Ishikawa (cell line): ENCODE results near the gene LCE1F.

ENCODE experiments used
- CEBPB ChIP-seq: IDR thresholded peaks from 2 replicates; pipeline ENCODE4 v1.6.1; 2012
- CREB1 ChIP-seq: IDR thresholded peaks from 2 replicates; pipeline ENCODE4 v1.6.1; 2012; ENCODE audit warnings: low read depth
- EGR1 ChIP-seq: IDR thresholded peaks from 2 replicates; pipeline ENCODE4 v1.6.1; 2012
- EP300 ChIP-seq: IDR thresholded peaks from 2 replicates; pipeline ENCODE4 v1.6.1; 2012; ENCODE audit warnings: borderline replicate concordance
- FOXM1 ChIP-seq: IDR thresholded peaks from 2 replicates; pipeline ENCODE4 v1.6.1; 2012; ENCODE audit warnings: low read depth, borderline replicate concordance
- NFIC ChIP-seq: IDR thresholded peaks from 2 replicates; pipeline ENCODE4 v1.6.1; 2012
- RAD21 ChIP-seq: IDR thresholded peaks from 2 replicates; pipeline ENCODE4 v1.6.1; 2012; ENCODE audit warnings: low read depth
- TAF1 ChIP-seq: IDR thresholded peaks from 2 replicates; pipeline ENCODE4 v1.6.1; 2012; ENCODE audit warnings: low read depth, mild to moderate bottlenecking
- TCF12 ChIP-seq: IDR thresholded peaks from 2 replicates; pipeline ENCODE4 v1.6.1; 2012; ENCODE audit warnings: low read depth
- TEAD4 ChIP-seq: IDR thresholded peaks from 2 replicates; pipeline ENCODE4 v1.6.1; 2012
- YY1 ChIP-seq: IDR thresholded peaks from 2 replicates; pipeline ENCODE4 v1.6.1; 2012; ENCODE audit warnings: low read depth
- ZBTB7A ChIP-seq: IDR thresholded peaks from 2 replicates; pipeline ENCODE4 v1.6.1; 2012; ENCODE audit warnings: low read depth
- TF ChIP-seq, protein P1 (sequence below): IDR thresholded peaks from 2 replicates; pipeline ENCODE4 v1.6.1; 2012
- TF ChIP-seq, protein P2 (sequence below): IDR thresholded peaks from 2 replicates; pipeline ENCODE4 v1.6.1; 2012
- TF ChIP-seq, protein P3 (sequence below): IDR thresholded peaks from 2 replicates; pipeline ENCODE4 v1.6.1; 2012; ENCODE audit warnings: low read depth, mild to moderate bottlenecking

LCE1F gene

DNA sequence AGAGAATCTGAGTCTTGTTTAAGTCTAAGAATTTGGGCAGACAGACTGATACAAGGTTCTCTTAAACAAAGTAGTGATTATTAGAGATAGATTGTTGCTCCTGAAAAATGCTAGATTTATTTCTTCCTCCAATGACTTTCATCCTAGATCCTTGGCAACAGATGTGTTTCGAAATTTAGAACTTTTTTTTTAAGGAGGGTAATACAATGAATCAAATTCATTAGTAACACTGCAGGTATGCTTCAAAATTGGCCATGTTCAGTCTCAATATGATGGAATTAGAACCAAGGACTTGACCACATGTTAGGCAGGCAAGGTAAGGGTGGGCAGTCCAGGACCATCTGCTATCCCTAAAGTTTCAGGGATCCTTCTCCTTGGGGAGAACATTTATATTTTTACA, 4.5 kb upstream of the LCE1F start:
- TF ChIP-seq, protein P1, sequence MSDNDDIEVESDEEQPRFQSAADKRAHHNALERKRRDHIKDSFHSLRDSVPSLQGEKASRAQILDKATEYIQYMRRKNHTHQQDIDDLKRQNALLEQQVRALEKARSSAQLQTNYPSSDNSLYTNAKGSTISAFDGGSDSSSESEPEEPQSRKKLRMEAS, result no peak
- TF ChIP-seq CREB1 (no peak), ZBTB7A (no peak), FOXM1 (no peak), EGR1 (no peak), RAD21 (no peak), TAF1 (no peak), EP300 (no peak), TCF12 (no peak), CEBPB (no peak), YY1 (no peak), NFIC (no peak), TEAD4 (no peak)
- TF ChIP-seq, protein P2, sequence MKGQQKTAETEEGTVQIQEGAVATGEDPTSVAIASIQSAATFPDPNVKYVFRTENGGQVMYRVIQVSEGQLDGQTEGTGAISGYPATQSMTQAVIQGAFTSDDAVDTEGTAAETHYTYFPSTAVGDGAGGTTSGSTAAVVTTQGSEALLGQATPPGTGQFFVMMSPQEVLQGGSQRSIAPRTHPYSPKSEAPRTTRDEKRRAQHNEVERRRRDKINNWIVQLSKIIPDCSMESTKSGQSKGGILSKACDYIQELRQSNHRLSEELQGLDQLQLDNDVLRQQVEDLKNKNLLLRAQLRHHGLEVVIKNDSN, result no peak
- TF ChIP-seq, protein P3, sequence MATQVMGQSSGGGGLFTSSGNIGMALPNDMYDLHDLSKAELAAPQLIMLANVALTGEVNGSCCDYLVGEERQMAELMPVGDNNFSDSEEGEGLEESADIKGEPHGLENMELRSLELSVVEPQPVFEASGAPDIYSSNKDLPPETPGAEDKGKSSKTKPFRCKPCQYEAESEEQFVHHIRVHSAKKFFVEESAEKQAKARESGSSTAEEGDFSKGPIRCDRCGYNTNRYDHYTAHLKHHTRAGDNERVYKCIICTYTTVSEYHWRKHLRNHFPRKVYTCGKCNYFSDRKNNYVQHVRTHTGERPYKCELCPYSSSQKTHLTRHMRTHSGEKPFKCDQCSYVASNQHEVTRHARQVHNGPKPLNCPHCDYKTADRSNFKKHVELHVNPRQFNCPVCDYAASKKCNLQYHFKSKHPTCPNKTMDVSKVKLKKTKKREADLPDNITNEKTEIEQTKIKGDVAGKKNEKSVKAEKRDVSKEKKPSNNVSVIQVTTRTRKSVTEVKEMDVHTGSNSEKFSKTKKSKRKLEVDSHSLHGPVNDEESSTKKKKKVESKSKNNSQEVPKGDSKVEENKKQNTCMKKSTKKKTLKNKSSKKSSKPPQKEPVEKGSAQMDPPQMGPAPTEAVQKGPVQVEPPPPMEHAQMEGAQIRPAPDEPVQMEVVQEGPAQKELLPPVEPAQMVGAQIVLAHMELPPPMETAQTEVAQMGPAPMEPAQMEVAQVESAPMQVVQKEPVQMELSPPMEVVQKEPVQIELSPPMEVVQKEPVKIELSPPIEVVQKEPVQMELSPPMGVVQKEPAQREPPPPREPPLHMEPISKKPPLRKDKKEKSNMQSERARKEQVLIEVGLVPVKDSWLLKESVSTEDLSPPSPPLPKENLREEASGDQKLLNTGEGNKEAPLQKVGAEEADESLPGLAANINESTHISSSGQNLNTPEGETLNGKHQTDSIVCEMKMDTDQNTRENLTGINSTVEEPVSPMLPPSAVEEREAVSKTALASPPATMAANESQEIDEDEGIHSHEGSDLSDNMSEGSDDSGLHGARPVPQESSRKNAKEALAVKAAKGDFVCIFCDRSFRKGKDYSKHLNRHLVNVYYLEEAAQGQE, result no peak

DNA sequence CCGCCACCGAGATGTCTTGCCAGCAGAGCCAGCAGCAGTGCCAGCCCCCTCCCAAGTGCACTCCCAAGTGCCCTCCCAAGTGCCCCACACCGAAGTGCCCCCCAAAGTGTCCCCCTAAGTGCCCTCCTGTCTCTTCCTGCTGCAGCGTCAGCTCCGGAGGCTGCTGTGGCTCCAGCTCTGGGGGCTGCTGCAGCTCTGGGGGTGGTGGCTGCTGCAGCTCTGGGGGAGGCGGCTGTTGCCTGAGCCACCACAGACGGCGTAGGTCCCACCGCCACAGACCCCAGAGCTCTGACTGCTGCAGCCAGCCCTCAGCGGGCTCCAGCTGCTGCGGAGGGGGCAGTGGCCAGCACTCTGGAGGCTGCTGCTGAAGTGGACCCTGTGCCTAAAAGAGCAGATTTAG, 1.4 kb downstream of the LCE1F start:
- TF ChIP-seq CEBPB (no peak), CREB1 (no peak), RAD21 (no peak)
- TF ChIP-seq, protein P1, result no peak

DNA sequence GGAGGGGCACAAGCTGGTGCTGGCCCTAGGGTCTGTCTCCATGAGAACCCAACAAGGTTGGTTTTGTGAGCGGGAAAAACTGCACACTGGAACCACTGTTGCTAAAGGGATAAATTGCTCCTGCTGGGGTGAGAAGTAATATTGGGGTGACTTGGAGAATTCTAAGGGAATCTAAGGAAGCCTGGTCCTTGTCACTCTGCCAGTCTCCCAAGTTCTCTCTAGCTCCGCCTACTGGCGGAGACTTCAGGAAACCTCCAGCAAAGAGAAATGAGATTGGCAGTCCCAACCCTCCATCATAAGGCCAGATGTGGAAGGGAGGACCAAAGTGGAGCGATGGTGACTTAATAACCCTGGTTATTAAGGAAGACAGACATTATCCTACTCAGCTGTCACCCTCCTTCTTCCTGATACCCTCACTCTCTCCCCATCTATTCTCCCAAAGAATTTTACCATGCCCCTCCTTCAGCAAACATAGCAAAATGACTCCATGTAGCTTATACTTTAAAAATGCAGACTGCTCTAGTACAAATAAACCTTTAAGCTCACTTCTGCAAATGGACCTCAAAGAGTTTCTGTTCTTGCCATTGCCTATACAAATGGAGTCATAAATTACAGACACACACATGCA, 2.7 kb downstream of the LCE1F start:
- TF ChIP-seq TAF1 (no peak), CREB1 (no peak), FOXM1 (no peak)
- TF ChIP-seq, protein P2, result no peak
- TF ChIP-seq, protein P1, result no peak

DNA sequence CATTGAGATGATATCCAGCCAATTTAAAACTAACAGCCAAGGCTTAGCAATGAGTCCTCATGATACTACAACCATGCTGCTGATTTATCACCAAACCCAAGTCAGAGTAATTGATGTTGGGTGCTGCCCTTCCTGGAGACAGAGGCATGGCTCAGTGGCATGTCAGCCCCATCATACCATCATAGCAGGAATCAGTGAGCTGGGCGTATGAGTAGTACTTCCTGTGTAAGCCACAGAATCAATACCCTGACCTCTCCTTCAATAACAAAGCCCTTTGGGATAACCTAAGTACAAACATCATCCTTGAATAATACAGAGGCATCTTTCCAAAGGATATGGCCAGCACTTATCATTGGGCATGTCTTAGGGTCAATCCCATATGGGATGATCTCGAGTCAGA, 8.2 kb downstream of the LCE1F start:
- TF ChIP-seq, protein P1, result no peak
- no peak for TF ChIP-seq NFIC
- no peak for TF ChIP-seq RAD21
- TF ChIP-seq TEAD4, result no peak
- TF ChIP-seq TCF12, result no peak
- TF ChIP-seq ZBTB7A, result no peak
- no peak for TF ChIP-seq CREB1
- TF ChIP-seq CEBPB, result no peak
- TF ChIP-seq, protein P3, result no peak
- TF ChIP-seq, protein P2, result no peak
- TF ChIP-seq EGR1, result no peak
- TF ChIP-seq FOXM1, result no peak
- no peak for TF ChIP-seq EP300
- no peak for TF ChIP-seq TAF1
- TF ChIP-seq YY1, result no peak

DNA sequence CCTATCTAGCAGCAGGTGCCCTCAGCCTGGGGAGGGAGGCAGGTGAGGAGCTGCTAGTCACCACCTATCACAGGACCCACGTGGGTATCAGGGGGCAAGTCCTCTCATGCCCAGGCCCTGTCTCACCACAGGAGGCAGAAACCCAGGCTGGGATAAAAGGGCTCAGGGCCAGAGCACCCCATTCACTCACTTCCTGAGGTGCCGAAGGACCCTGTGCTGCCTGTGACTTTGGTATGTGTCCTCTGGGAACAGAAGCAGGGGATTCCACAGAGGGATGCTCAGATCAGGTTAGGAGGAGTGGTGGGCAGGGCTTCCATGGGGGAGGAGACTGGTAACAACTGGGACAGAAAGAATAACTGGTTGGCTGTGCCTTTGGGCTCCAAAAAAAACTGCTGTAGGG, 11.1 kb downstream of the LCE1F start, which contains the start of gene LCE1E:
LCE1E (plus strand) TSS at position 181 of the 400 bp plus-strand sequence. CDS start 1,043 bp downstream, outside the sequence.
- no peak for TF ChIP-seq ZBTB7A
- no peak for TF ChIP-seq NFIC
- no peak for TF ChIP-seq EGR1
- no peak for TF ChIP-seq YY1
- no peak for TF ChIP-seq TAF1
- TF ChIP-seq, protein P1, result no peak
- no peak for TF ChIP-seq TEAD4
- no peak for TF ChIP-seq EP300
- TF ChIP-seq CEBPB, result no peak
- no peak for TF ChIP-seq RAD21
